Activated B cell treated with CpG ODN at 0.5 μM for 24 hours (primary cell): ENCODE data around the gene ALAS1. TPM values are rescaled to one million over a fixed set of nuclear protein-coding genes. Genes with fewer than 3 reads are reported as not detected.
A peak's percentile ranks its signal among the peaks of the same experiment; 100 is the strongest.

ENCODE experiments used
- ATAC-seq: fragments of 200-7000 bp; cut with Tn5 transposase; one replicate; pipeline ENCODE4 v1.10.0; 2021; ENCODE audit warnings: low read depth, mild to moderate bottlenecking, moderate library complexity
- CTCF ChIA-PET: fragments of 350-600 bp; sonication (Branson Sonifier 250); formaldehyde crosslinking; loops from one replicate; lab custom pipeline; 2021; ENCODE audit warnings: antibody characterized with exemption; lab: Charles Lee
- POLR2A ChIA-PET: fragments of 350-600 bp; sonication (Branson Sonifier 250); formaldehyde crosslinking; loops from one replicate; lab custom pipeline; 2021; ENCODE audit warnings: antibody characterized with exemption; lab: Charles Lee
- DNase-seq: peaks from one replicate; pipeline ENCODE4 v3.0.0; 2022
- H3K27ac Mint-ChIP-seq: one replicate; pipeline ENCODE4 v1.8.0; 2020; ENCODE audit warnings: mixed read lengths
- H3K27me3 Mint-ChIP-seq: one replicate; pipeline ENCODE4 v1.8.0; 2021; ENCODE audit warnings: mixed read lengths
- H3K36me3 Mint-ChIP-seq: one replicate; pipeline ENCODE4 v1.8.0; 2021; ENCODE audit warnings: low read depth, mixed read lengths
- H3K4me1 Mint-ChIP-seq: one replicate; pipeline ENCODE4 v1.8.0; 2021; ENCODE audit warnings: mixed read lengths
- H3K4me3 Mint-ChIP-seq: one replicate; pipeline ENCODE4 v1.8.0; 2020; ENCODE audit warnings: mild to moderate bottlenecking, mixed read lengths
- H3K9me3 Mint-ChIP-seq: one replicate; pipeline ENCODE4 v1.8.0; 2020; ENCODE audit warnings: mixed read lengths
- CTCF ChIP-seq: fragments of 200-600 bp; IDR thresholded peaks from one replicate; pipeline ENCODE4 v1.8.0; 2022; ENCODE audit warnings: antibody characterized with exemption, mild to moderate bottlenecking
- intact Hi-C: fragments of 100-400 bp; cut with micrococcal nuclease; formaldehyde crosslinking; loops from one replicate; pipeline ENCODE4 v1.15.1; 2024
- total RNA-seq: library from RNA; stranded (reverse); gene quantifications from 2 replicates; pipeline ENCODE4 v1.2.3, GENCODE V29; 2022

ALAS1 gene
- total RNA-seq, 1 donor from 2014 or later, result 27.6 TPM

DNA sequence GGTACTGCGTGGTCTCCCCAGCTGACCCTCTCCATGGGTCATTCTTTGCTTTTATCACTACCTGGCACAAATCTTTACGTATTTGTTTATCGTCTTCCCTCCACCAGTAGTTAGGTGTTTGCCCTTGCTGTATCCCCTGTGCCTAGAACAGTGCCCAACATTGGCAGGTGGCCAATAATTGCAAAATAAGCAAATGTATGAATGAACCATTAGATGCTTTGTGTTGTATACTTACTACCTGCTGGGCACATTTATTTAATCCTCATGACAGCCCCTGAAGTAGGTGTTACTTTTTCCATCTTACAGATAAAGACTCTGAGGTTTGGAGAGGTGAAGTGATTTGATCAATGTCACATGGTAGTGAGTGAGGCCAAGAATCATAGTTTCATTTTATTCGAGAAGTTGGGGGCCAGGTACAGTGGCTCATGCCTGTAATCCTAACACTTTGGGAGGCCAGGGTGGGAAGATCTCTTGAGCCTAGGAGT, 43.0 kb downstream of the ALAS1 start:
- Mint-ChIP-seq H3K9me3 (no peaks in the 10 kb centered on the region), H3K27ac (peak overlapping the region; percentile 87), H3K4me1 (peaks cover 76% of the 10 kb centered on the region), H3K36me3 (peaks cover 11% of the 10 kb centered on the region), H3K4me3 (peak overlapping the region; percentile 96), H3K27me3 (no peaks in the 10 kb centered on the region)
- DNase-seq (no peak), ATAC-seq (no peak)
- intact Hi-C loops, result no loop called here
- CTCF ChIA-PET, result interaction anchor here (1.0 to 1.6 kb wide), 7 partner anchors 12 to 98 kb away, joined by 3 to 10 read pairs (median 6); partner anchors contain the start of gene WDR82
- POLR2A ChIA-PET, result interaction anchor here (0.6 to 12.1 kb wide), 8 partner anchors 9 to 245 kb away, joined by 4 to 147 read pairs (median 15); partner anchors contain the start of genes GLYCTK, RPL29, TLR9 and WDR82
- TF ChIP-seq CTCF, result no peak

GRCh38 chr3:52242039-52242438, 44.1 kb downstream of the ALAS1 start:
- ATAC-seq, result no peak
- H3K4me1 Mint-ChIP-seq, result peaks cover 76% of the 10 kb centered on the region
- H3K4me3 Mint-ChIP-seq, result no peak overlapping the region
- POLR2A ChIA-PET, result interaction anchor here (0.7 to 12.1 kb wide), 4 partner anchors 11 to 97 kb away, joined by 4 to 147 read pairs (median 23); partner anchors contain the start of genes TLR9 and WDR82
- peaks cover 9% of the 10 kb centered on the region for H3K36me3 Mint-ChIP-seq
- H3K27ac Mint-ChIP-seq, result no peak overlapping the region
- no peaks in the 10 kb centered on the region for H3K27me3 Mint-ChIP-seq
- TF ChIP-seq CTCF, result no peak
- H3K9me3 Mint-ChIP-seq, result no peaks in the 10 kb centered on the region
- intact Hi-C loops, result no loop called here
- CTCF ChIA-PET, result no interaction called here
- DNase-seq, result no peak

DNA sequence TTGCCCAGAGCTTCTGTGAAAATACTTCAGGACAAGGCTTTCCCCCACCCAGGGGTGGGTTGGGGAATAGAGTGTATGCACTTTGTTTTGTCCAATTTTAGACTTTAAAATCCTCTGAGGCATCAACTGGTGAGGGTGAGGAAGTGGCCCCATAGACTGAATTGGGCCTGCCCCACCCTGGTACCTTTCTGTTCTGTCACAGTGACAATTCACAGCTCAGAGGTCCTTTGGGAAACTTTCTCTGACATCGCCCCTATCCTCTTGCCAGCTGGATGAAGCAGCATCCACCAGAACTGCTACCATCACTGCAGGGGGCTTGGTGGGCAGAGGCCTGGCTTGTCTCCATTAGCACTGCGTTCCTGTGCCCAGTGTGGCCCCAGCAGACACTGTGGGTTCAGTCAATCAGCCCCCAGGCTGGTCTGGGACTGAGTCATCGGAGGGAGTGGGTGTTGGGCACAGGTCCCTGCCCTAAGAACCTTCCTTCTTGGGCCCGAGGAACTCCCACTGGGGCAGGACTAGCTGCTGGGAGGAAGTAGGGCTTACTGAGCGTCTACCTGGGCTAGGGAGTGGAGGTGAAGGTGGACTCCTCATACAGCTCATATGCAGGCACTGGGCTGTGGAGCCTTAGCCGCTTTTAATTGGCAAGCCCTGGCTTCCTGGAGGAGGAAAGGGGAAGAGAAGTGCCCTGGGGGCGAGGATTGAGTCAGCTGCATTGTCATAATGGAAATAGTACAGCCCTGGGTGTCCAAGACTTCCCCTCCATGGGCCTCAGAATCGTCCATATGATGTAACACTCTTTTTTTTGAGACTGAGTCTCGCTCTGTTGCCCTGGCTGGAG, 46.0 kb downstream of the ALAS1 start:
- Mint-ChIP-seq H3K36me3 (peaks cover 18% of the 10 kb centered on the region), H3K9me3 (no peaks in the 10 kb centered on the region), H3K27me3 (no peaks in the 10 kb centered on the region), H3K4me1 (peaks cover 71% of the 10 kb centered on the region), H3K27ac (peak overlapping the region; percentile 95), H3K4me3 (peak overlapping the region; percentile 84)
- POLR2A ChIA-PET, result interaction anchor here (0.6 to 12.1 kb wide), 10 partner anchors 9 to 301 kb away, joined by 3 to 147 read pairs (median 8); partner anchors contain the start of genes GLYCTK, TLR9 and WDR82
- intact Hi-C loops, result loop anchor here (1.0 kb wide), 2 partner anchors 9 to 19 kb away; partner anchors contain the start of gene TLR9
- peak; percentile 65 for ATAC-seq
- TF ChIP-seq CTCF, result no peak
- CTCF ChIA-PET, result interaction anchor here (0.6 to 2.1 kb wide), 8 partner anchors 9 to 95 kb away, joined by 3 to 8 read pairs (median 4); partner anchors contain the start of genes TLR9 and WDR82
- DNase-seq, result peak; percentile 58

DNA sequence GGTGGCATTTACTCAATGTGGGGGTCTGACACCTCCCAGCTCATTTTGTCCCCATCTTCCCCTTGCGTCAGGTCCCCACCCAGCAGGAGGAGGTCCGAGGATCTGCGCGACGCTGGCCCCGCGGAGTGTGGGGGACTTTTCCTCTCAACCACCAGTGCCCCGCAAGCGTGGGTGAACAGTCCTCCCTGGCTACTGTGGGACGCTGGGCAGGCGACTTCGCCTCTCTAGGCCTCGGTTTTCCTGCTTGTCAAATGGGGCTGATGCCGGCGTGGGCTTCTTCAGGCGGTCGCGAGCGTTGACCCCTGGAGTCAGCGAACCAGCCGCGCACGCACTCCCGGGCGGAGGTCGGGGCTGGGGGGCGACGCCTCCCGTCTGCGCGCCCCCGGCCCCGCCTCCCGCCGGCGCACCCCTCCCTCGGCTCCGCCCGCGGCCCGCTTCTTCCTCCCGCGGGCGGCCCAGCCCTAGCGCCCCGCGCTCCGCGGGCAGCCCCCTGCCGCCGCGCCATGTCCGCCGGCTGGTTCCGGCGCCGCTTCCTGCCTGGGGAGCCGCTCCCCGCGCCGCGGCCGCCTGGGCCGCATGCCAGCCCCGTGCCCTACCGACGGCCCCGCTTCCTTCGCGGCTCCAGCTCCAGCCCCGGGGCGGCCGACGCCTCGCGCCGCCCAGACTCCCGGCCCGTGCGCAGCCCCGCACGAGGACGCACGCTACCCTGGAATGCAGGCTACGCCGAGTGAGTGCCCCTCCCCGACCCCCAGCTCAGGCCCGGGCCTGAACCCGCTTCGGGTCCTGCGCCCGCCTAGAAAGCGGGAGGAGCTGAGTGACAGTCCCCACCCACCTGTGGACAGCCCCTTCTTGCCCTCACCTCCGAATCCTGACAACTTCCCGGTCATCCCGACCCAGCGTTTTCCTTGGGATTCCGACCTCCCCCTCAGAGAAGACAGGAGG, 47.6 kb downstream of the ALAS1 start, which contains the start of gene PPM1M:
TSS of gene PPM1M (plus strand) at position 438 of the 942 bp plus-strand sequence. CDS start at position 504, 66 bp downstream.
- CTCF ChIA-PET, result interaction anchor here (1.1 to 2.1 kb wide), 4 partner anchors 8 to 25 kb away, joined by 3 to 6 read pairs (median 5); partner anchors contain the start of gene TLR9

More for the DNA sequence above, 47.6 kb downstream of the ALAS1 start, which contains the start of gene PPM1M:
- peak within 1 kb of the TSS; percentile 95 for H3K27ac Mint-ChIP-seq
- no peaks in the 10 kb centered on the region for H3K9me3 Mint-ChIP-seq
- POLR2A ChIA-PET, result interaction anchor here (0.8 to 12.1 kb wide), 15 partner anchors 7 to 91 kb away, joined by 3 to 147 read pairs (median 8); partner anchors contain the start of genes GLYCTK, POC1A, TLR9 and WDR82
- intact Hi-C loops, result no loop called here
- ATAC-seq (peak; percentile 44), DNase-seq (peak; percentile 61)
- peaks cover 61% of the 10 kb centered on the region for H3K4me1 Mint-ChIP-seq
- no peaks in the 10 kb centered on the region for H3K27me3 Mint-ChIP-seq
- peaks cover 27% of the 10 kb centered on the region for H3K36me3 Mint-ChIP-seq
- peak within 1 kb of the TSS; percentile 84 for H3K4me3 Mint-ChIP-seq
- no peak for TF ChIP-seq CTCF
